Coronary artery (tissue), 2 donors: ENCODE data around the gene NTM.

Source experiments
- DNase-seq: peaks from one replicate; pipeline ENCODE4 v3.0.0-alpha.2; 2017; ENCODE audit warnings: low spot score
- H3K27ac ChIP-seq, 2 donors: fragments of 200-600 bp; sonication (generic); one replicate each; pipeline ENCODE4 v1.5.1; 2016 to 2019
- H3K4me3 ChIP-seq: fragments of 200-600 bp; sonication (generic); 2 replicates; pipeline ENCODE4 v1.5.1; 2016; ENCODE audit warnings: mild to moderate bottlenecking, moderate library complexity
- TF ChIP-seq, protein P1 (sequence below): fragments of 200-600 bp; sonication (generic); IDR thresholded peaks from one replicate; pipeline ENCODE4 v1.5.1; 2019; ENCODE audit warnings: antibody characterized with exemption

Gene NTM

DNA sequence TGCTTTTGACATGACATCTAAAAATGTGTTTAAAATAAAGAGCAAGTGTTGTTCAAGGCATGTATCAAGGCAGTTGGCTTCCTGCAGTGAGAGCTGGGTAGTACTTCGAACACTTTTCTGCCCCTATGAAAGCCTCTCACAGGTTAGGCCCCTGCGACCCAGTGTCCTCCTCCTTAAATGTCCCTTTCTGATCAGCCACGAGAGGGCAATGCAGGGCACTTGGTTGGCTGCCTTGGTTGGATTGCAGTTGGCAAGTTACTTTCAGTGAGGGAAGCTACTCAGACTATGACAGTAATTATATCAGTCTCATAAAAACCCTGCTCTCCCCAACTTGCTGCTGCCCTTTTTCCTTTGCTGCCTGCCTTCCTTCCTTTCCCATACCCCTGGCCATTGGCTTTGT lies 743.8 kb downstream of the NTM start:
- H3K27ac ChIP-seq = peak overlapping the region in 1 of 2 donors; percentile 26
- no peak for DNase-seq
- H3K4me3 ChIP-seq = no peak overlapping the region
- TF ChIP-seq, protein P1, sequence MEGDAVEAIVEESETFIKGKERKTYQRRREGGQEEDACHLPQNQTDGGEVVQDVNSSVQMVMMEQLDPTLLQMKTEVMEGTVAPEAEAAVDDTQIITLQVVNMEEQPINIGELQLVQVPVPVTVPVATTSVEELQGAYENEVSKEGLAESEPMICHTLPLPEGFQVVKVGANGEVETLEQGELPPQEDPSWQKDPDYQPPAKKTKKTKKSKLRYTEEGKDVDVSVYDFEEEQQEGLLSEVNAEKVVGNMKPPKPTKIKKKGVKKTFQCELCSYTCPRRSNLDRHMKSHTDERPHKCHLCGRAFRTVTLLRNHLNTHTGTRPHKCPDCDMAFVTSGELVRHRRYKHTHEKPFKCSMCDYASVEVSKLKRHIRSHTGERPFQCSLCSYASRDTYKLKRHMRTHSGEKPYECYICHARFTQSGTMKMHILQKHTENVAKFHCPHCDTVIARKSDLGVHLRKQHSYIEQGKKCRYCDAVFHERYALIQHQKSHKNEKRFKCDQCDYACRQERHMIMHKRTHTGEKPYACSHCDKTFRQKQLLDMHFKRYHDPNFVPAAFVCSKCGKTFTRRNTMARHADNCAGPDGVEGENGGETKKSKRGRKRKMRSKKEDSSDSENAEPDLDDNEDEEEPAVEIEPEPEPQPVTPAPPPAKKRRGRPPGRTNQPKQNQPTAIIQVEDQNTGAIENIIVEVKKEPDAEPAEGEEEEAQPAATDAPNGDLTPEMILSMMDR = no peak

DNA sequence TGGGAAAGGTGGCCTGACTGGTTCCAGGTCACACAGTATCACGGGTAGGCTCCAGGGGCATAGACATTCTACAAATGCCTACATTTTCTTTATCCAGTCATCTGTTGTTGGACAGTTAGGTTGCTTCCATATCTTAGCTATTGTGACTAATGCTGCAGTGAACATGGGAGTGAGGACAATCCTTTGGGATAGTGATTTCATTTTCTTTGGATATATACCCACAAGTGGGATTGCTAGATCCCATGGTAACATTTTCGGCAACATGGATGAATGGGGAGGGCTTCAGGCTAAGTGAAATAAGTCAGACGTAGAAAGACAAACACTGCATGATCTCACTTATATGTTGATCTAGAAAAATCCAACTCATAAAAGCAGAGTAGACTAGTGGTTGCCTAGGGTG lies 744.3 kb downstream of the NTM start:
- no peak for DNase-seq
- Histone ChIP-seq H3K4me3 (no peak overlapping the region), H3K27ac (peak overlapping the region in 1 of 2 donors; percentile 26)
- TF ChIP-seq, protein P1 = no peak

DNA sequence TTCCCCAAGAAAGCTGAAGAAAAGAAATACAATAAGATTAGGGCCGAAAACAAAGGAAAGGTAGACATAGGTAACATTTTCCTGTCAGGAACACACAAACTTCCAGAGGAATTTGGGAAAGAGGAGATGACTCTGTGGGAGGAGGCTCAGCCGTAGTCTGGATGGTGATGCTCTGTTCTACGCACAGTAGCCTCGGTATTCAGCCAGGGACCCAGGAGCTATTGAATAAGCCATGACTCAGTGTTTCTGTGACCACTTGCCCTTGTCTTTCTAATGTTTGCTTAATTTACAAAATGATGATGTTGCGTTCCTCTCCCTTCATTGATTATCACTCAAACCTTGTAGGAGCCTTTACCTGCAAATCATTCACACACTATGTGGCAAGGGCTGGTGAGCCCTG lies 745.0 kb downstream of the NTM start:
- TF ChIP-seq, protein P1 = no peak
- Histone ChIP-seq H3K27ac (no peak overlapping the region), H3K4me3 (no peak overlapping the region)
- DNase-seq = no peak

DNA sequence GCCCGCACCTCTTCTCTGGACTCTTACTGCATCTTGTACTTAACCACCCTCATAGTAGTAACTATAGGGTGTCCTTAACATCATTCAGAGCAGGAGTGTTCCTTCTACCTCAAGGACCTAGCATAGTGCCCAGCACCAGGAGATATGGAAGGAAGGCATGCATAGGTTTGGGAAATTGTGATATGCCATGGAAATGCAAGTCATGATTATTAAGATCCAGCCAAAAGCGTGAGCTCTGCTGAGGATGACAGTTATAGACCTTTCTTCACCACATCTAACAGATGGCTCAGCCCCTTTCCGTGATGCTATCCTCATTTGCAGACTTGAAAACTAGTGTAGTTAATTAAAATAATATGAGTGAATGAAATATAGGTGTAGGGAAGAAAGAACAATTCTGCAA lies 746.1 kb downstream of the NTM start:
- TF ChIP-seq, protein P1 = no peak
- no peak for DNase-seq
- Histone ChIP-seq H3K4me3 (no peak overlapping the region), H3K27ac (no peak overlapping the region)

DNA sequence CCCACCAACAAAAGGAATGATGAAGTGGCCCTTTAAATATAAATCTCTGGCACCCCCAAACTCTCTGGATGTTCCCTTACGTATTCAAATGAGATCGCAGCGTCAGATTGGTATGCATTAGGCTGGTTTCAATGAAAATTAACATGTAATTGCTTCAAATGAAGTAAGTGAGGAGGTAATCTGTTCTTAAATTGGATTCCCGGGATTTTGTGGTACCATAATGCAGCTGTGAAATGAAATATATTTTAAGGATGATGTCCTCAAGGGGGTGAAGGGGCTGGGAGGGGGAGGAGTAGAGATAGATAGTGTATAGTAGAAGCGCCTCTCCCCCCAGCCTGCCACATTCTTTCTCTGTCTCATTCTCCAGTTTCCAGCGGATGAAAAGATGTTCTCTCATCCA lies 748.2 kb downstream of the NTM start:
- no peak for DNase-seq
- no peak overlapping the region for H3K4me3 ChIP-seq
- TF ChIP-seq, protein P1 = no peak
- no peak overlapping the region for H3K27ac ChIP-seq

DNA sequence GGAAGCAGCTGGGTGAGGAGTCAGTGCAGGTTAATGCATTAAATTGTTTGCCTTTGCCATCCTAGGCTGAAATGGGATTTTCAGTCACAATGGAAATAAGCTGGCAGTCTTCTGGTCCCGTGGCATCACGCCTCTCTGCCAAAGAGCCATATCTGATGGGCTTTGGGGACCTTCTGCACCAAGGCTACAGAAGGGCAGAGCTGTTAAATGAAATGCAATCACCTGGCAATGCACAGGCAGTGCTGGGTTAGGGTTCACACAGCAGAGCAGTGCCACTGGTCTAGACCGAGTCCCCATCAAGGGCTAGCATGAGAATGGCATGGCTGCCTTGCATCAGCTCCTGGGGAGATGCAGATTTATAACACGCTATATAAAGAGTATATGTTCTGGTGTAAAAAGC lies 749.2 kb downstream of the NTM start:
- TF ChIP-seq, protein P1 = no peak
- H3K4me3 ChIP-seq = no peak overlapping the region
- no peak for DNase-seq
- H3K27ac ChIP-seq = no peak overlapping the region

DNA sequence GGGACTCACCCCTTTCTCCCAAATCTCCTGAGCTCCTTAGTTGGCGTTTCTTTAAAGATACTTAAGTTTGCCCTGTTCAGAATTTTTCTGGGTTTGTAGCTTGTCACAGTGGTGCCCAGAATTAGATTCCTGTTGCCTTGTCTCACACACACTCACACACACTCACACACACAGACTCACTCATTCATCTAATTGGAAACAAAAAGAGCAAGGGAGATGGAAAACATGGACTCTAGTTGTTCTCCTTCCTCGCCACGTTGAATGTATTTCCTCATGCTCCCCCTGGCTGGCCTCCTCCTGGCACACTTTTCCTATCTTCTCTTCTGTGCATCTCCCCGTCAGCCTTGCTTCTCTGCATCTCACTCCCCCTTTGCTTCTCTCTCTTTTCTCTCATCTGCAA lies 752.3 kb downstream of the NTM start:
- Histone ChIP-seq H3K27ac (no peak overlapping the region), H3K4me3 (no peak overlapping the region)
- TF ChIP-seq, protein P1 = no peak
- DNase-seq = no peak
